ENCODE data around the gene LLCFC1.

- TF ChIP-seq CTCF (IDR thresholded peaks at IDR 0.05; ENCODE audit: poor library complexity) (no peak), EZH2 (IDR thresholded peaks at IDR 0.05; ENCODE audit: borderline replicate concordance) (no peak), EZH2phosphoT487 (IDR thresholded peaks at IDR 0.05; ENCODE audit: low read depth, severe bottlenecking, unreplicated experiment) (no peak)
Observed at GRCh38 chr7:142916508-142916907, 22.8 kb upstream of the LLCFC1 start.

Measured in hepatocyte (in vitro differentiated cells).